Measurements from ENCODE around the gene CPLANE2. TPM values are rescaled to one million over a fixed set of nuclear protein-coding genes. Genes with fewer than 3 reads are reported as not detected.

CPLANE2 gene
- total RNA-seq, 1 experiment from 2014 or later, result 4.5 TPM

GRCh38 chr1:16249596-16250241 lies 12.7 kb upstream of the CPLANE2 start:
- intact Hi-C loops (cut with micrococcal nuclease; ENCODE audit: unreplicated experiment), result loop anchor here (5.0 kb wide), 1 partner anchor 113 kb away; no protein-coding TSS in a partner anchor
- H3K4me3 ChIP-seq, result no peak overlapping the region
- TF ChIP-seq EZH2 (IDR thresholded peaks at IDR 0.05; ENCODE audit: low read depth), result no peak
- no peak for TF ChIP-seq CTCF (conservative IDR thresholded peaks at IDR 0.05)
- no peaks in the 10 kb centered on the region for H3K79me2 ChIP-seq (ENCODE audit: low read depth)
- H3K4me2 ChIP-seq, result no peak overlapping the region
- peaks cover 18% of the 10 kb centered on the region for H3K4me1 ChIP-seq (replicated peaks; ENCODE audit: insufficient read depth)
- no TSS peak for BruUV-seq (replicated peaks)
- no peak for DNase-seq
- no peaks in the 10 kb centered on the region for H3K27me3 ChIP-seq (ENCODE audit: insufficient read depth, low read depth)
- no peaks in the 10 kb centered on the region; the same call in 1 of the 2 replicates for H3K36me3 ChIP-seq (ENCODE audit: low read depth)
- ChIA-PET POLR2A (ENCODE audit: unreplicated experiment) (interaction anchor here (0.7 kb wide), 1 partner anchor 212 kb away, joined by 5 read pairs; no protein-coding TSS in a partner anchor), CTCF (no interaction called here)
- H2AFZ ChIP-seq, result no peak overlapping the region
- H3K9me3 ChIP-seq (ENCODE audit: insufficient read depth, low read depth), result no peaks in the 10 kb centered on the region
- no peak overlapping the region for H3K27ac ChIP-seq
- no peaks in the 10 kb centered on the region for H4K20me1 ChIP-seq (ENCODE audit: insufficient read depth)
- peaks cover 8% of the 10 kb centered on the region; the same call in 1 of the 2 replicates for H3F3A ChIP-seq (ENCODE audit: insufficient read depth, low read depth)
- H3K9me2 ChIP-seq (ENCODE audit: insufficient read depth), result no peaks in the 10 kb centered on the region

- intact Hi-C loops (cut with micrococcal nuclease; ENCODE audit: unreplicated experiment), result loop anchor here (5.0 kb wide), 1 partner anchor 113 kb away; no protein-coding TSS in a partner anchor
These were observed 11.9 kb upstream of the CPLANE2 start for GRCh38 chr1:16248603-16249516.

More at GRCh38 chr1:16248603-16249516, 11.9 kb upstream of the CPLANE2 start:
- Histone ChIP-seq H3K9me3 (ENCODE audit: insufficient read depth, low read depth) (no peaks in the 10 kb centered on the region), H3K27ac (peak overlapping the region; percentile 50), H3K9me2 (ENCODE audit: insufficient read depth) (no peaks in the 10 kb centered on the region), H4K20me1 (ENCODE audit: insufficient read depth) (no peaks in the 10 kb centered on the region), H3K4me2 (no peak overlapping the region; the same call in 1 of the 2 replicates), H3K79me2 (ENCODE audit: low read depth) (no peaks in the 10 kb centered on the region), H3F3A (ENCODE audit: insufficient read depth, low read depth) (peaks cover 8% of the 10 kb centered on the region; the same call in 1 of the 2 replicates), H3K36me3 (ENCODE audit: low read depth) (no peaks in the 10 kb centered on the region; the same call in 1 of the 2 replicates), H2AFZ (no peak overlapping the region), H3K4me1 (replicated peaks; ENCODE audit: insufficient read depth) (peaks cover 18% of the 10 kb centered on the region), H3K4me3 (no peak overlapping the region), H3K27me3 (ENCODE audit: insufficient read depth, low read depth) (no peaks in the 10 kb centered on the region)
- BruUV-seq (replicated peaks), result no TSS peak
- TF ChIP-seq CTCF (conservative IDR thresholded peaks at IDR 0.05) (no peak), EZH2 (IDR thresholded peaks at IDR 0.05; ENCODE audit: low read depth) (no peak)
- peak in 1 of 2 experiments; percentile 37 for DNase-seq
- POLR2A ChIA-PET (ENCODE audit: unreplicated experiment), result interaction anchor here (0.6 to 0.7 kb wide), 2 partner anchors 60 to 211 kb away, joined by 4 to 5 read pairs; no protein-coding TSS in a partner anchor
- CTCF ChIA-PET, result interaction anchor here (0.6 to 0.8 kb wide), 2 partner anchors 13 to 119 kb away, joined by 3 to 5 read pairs; no protein-coding TSS in a partner anchor
